Endothelial cell (in vitro differentiated cells): Measurements from ENCODE around the gene KSR2. TPM values are rescaled to one million over a fixed set of nuclear protein-coding genes. Genes with fewer than 3 reads are reported as not detected.
"Not testable (repeated sequence)": the region's sequence is repeated elsewhere in the genome, so short reads cannot be mapped to it uniquely, and the experiment has no call there.

ENCODE experiments used
- DNase-seq: peaks from one replicate; pipeline ENCODE4 v3.0.0; 2021; ENCODE audit warnings: low spot score
- H3K27ac Mint-ChIP-seq: one replicate; pipeline ENCODE4 v1.8.0; 2021; ENCODE audit warnings: mixed read lengths, inconsistent platforms; ENCODE audit not compliant: unreplicated experiment
- H3K27me3 Mint-ChIP-seq: one replicate; pipeline ENCODE4 v1.8.0; 2021; ENCODE audit warnings: mild to moderate bottlenecking, moderate library complexity, mixed read lengths, inconsistent platforms; ENCODE audit not compliant: unreplicated experiment
- H3K36me3 Mint-ChIP-seq: one replicate; pipeline ENCODE4 v1.8.0; 2021; ENCODE audit warnings: mild to moderate bottlenecking, low read depth, mixed read lengths, inconsistent platforms; ENCODE audit not compliant: unreplicated experiment
- H3K4me1 Mint-ChIP-seq: one replicate; pipeline ENCODE4 v1.8.0; 2021; ENCODE audit warnings: mild to moderate bottlenecking, mixed read lengths, inconsistent platforms; ENCODE audit not compliant: unreplicated experiment
- H3K4me3 Mint-ChIP-seq: one replicate; pipeline ENCODE4 v1.8.0; 2021; ENCODE audit warnings: mild to moderate bottlenecking, mixed read lengths, inconsistent platforms; ENCODE audit not compliant: unreplicated experiment
- H3K9me3 Mint-ChIP-seq: one replicate; pipeline ENCODE4 v1.8.0; 2021; ENCODE audit warnings: mixed read lengths, inconsistent platforms; ENCODE audit not compliant: unreplicated experiment
- total RNA-seq: library from RNA; stranded (reverse); fragmentation: NEBNext Ultra II Directional; extraction: Animal tissue kit (Norgen Biotek cat#: 25700); gene quantifications from one replicate; pipeline ENCODE4 v1.2.1, GENCODE V29; 2021; ENCODE audit not compliant: unreplicated experiment
- TF ChIP-seq, protein P1 (sequence below): fragments of 200-600 bp; sonication (generic); IDR thresholded peaks from one replicate; pipeline ENCODE4 v1.5.0; 2021; ENCODE audit warnings: antibody characterized with exemption; ENCODE audit not compliant: unreplicated experiment

KSR2 gene
- total RNA-seq, 1 donor from 2014 or later: 0.05 TPM

DNA sequence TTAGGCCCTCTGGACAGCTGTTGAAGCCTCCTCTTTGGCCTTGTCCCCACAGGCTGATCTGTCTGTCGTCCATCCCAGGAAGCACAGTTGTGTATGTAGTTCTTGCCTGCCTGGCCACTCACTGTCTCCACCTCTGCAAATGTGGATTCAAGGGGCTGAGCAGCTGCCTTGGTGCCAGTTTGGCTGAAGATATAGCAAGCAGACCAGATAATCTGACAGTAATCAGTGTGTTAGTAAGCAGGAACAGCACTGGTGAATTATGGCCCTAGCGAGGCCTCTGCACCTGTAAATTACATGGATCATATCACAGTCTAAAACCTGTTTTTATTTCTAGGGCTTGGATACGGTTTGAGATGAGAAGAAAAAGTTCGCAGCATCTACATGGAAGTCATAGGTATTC is 324.8 kb downstream of the KSR2 start:
- Mint-ChIP-seq H3K4me3 (no peak overlapping the region), H3K9me3 (no peaks in the 10 kb centered on the region), H3K4me1 (no peaks in the 10 kb centered on the region), H3K27ac (no peak overlapping the region), H3K36me3 (no peaks in the 10 kb centered on the region), H3K27me3 (no peaks in the 10 kb centered on the region)
- DNase-seq: no peak
- TF ChIP-seq, protein P1, sequence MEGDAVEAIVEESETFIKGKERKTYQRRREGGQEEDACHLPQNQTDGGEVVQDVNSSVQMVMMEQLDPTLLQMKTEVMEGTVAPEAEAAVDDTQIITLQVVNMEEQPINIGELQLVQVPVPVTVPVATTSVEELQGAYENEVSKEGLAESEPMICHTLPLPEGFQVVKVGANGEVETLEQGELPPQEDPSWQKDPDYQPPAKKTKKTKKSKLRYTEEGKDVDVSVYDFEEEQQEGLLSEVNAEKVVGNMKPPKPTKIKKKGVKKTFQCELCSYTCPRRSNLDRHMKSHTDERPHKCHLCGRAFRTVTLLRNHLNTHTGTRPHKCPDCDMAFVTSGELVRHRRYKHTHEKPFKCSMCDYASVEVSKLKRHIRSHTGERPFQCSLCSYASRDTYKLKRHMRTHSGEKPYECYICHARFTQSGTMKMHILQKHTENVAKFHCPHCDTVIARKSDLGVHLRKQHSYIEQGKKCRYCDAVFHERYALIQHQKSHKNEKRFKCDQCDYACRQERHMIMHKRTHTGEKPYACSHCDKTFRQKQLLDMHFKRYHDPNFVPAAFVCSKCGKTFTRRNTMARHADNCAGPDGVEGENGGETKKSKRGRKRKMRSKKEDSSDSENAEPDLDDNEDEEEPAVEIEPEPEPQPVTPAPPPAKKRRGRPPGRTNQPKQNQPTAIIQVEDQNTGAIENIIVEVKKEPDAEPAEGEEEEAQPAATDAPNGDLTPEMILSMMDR: no peak

DNA sequence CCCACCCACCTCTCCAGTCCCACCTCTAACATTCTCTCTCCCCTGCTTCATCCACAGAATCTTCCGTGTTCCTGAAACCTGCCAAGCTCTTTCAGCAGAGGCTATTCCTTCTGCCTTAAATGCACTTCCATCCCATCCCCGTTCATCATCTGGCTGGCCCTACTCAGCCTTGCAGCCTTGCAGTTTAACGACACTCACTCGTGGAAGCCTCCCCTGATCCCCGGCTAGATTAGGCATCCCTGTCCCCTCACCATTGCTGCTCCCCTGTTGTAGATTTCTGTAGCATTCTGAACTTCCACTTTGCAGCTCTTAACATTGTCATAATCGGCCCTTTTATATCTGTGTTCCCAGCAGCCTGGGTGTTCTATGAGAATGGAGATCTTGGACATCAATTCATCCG is 326.9 kb downstream of the KSR2 start:
- no peaks in the 10 kb centered on the region for H3K9me3 Mint-ChIP-seq
- peaks cover 6% of the 10 kb centered on the region for H3K4me1 Mint-ChIP-seq

DNA sequence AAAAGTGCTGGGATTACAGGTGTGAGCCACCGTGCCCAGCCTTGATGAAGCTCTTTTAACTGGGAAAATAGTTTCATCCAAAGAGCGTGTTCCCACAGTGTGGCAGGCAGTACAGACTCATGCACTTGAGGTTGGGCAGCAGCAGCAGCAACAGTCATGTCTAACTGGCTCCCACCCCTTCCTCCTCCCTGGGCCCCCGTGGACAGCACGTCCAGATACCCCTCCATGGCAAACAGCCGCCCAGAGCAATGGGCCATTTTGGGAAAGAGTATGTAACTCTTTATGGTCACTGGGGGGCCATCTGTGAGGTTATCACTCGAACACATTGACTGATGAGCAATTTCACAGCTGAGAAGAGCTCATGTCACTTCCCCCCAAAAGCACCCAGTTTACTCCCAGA is 328.3 kb downstream of the KSR2 start:
- no peaks in the 10 kb centered on the region for H3K36me3 Mint-ChIP-seq
- TF ChIP-seq, protein P1: no peak
- DNase-seq: no peak
- no peak overlapping the region for H3K4me3 Mint-ChIP-seq
- H3K9me3 Mint-ChIP-seq: no peaks in the 10 kb centered on the region
- no peak overlapping the region for H3K27ac Mint-ChIP-seq
- H3K27me3 Mint-ChIP-seq: no peaks in the 10 kb centered on the region
- H3K4me1 Mint-ChIP-seq: peaks cover 6% of the 10 kb centered on the region

More for the DNA sequence above, 326.9 kb downstream of the KSR2 start:
- Mint-ChIP-seq H3K4me3 (no peak overlapping the region), H3K36me3 (no peaks in the 10 kb centered on the region), H3K27me3 (no peaks in the 10 kb centered on the region), H3K27ac (no peak overlapping the region)
- TF ChIP-seq, protein P1: no peak
- DNase-seq: no peak

DNA sequence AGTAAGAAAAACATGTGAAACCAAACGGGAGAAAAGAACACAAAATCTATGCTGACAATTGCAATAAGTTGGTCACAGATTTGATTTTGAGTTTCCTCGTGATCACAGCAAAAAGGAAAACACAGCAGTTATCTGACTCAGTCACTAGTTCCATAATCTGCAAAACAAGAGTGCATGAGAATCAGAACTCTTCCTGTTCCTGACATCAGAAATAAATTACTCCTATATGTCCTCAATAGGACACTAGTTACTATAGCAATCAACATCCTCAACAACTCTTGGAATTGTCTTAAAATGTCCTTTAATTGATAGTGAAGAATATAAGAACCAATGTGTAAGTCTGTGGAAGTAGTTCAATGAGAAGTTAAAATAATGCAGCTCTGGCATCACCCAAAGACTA is 339.3 kb downstream of the KSR2 start:
- peaks cover 2% of the 10 kb centered on the region for H3K27me3 Mint-ChIP-seq
- H3K4me1 Mint-ChIP-seq: no peaks in the 10 kb centered on the region
- TF ChIP-seq, protein P1: no peak
- no peaks in the 10 kb centered on the region for H3K9me3 Mint-ChIP-seq
- no peak overlapping the region for H3K4me3 Mint-ChIP-seq
- H3K36me3 Mint-ChIP-seq: no peaks in the 10 kb centered on the region
- H3K27ac Mint-ChIP-seq: no peak overlapping the region
- no peak for DNase-seq

DNA sequence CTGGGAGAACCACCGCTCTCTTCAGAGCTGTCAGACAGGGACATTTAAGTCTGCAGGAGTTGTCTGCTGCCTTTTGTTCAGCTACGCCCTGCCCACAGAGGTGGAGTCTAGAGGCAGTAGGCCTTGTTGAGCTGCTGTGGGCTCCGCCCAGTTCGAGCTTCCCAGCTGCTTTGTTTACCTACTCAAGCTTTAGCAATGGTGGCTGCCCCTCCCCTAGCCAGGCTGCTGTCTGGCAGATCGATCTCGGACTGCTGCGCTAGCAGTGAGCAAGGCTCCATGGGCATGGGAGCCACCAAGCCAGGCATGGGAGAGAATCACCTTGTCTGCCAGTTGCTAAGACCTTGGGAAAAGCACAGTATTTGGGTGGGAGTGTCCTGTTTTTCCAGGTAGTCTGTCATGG is 340.1 kb downstream of the KSR2 start:
- not testable (repeated sequence) for H3K27me3 Mint-ChIP-seq, H3K27ac Mint-ChIP-seq, H3K4me3 Mint-ChIP-seq, H3K36me3 Mint-ChIP-seq, H3K9me3 Mint-ChIP-seq, H3K4me1 Mint-ChIP-seq, DNase-seq

DNA sequence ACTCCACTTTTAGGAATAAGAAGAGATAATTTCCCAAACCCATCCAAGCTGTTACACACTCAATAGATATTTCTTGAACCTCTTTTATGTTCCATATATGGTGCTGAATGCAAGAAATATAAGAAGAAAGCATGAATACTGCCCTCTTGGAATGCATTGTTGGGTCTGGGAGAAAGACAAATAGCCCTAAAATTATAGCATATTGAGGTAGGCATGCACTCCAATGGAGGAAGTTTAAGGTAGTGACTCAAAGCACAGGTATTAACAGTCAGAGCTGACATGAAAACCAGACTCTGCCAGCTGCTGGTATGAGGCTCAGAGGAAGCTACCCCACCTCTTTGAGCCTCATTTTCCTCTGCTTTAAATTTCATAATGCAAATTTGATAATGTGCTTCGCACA is 346.0 kb downstream of the KSR2 start:
- H3K9me3 Mint-ChIP-seq: no peaks in the 10 kb centered on the region
- TF ChIP-seq, protein P1: no peak
- H3K4me3 Mint-ChIP-seq: no peak overlapping the region
- no peaks in the 10 kb centered on the region for H3K36me3 Mint-ChIP-seq
- H3K27me3 Mint-ChIP-seq: no peaks in the 10 kb centered on the region
- no peaks in the 10 kb centered on the region for H3K4me1 Mint-ChIP-seq
- DNase-seq: no peak
- no peak overlapping the region for H3K27ac Mint-ChIP-seq
